AG09319 (cell line): Measurements from ENCODE around the gene FGGY.
"Not testable (repeated sequence)": the region's sequence is repeated elsewhere in the genome, so short reads cannot be mapped to it uniquely, and the experiment has no call there.

ENCODE experiments used
- DNase-seq: peaks from one replicate; pipeline ENCODE4 v3.0.0-alpha.2; 2010; ENCODE audit warnings: low read depth; ENCODE audit errors: extremely low read depth
- CTCF ChIP-seq: IDR thresholded peaks from 2 replicates; pipeline ENCODE4 v1.5.1; 2011; ENCODE audit warnings: low read depth, mild to moderate bottlenecking, inconsistent platforms, low read length, moderate library complexity

FGGY gene

GRCh38 chr1:59530119-59530518, 233.2 kb downstream of the FGGY start:
- no peak for DNase-seq

GRCh38 chr1:59532102-59532501, 235.2 kb downstream of the FGGY start:
- TF ChIP-seq CTCF: no peak
- DNase-seq: no peak

More at GRCh38 chr1:59530119-59530518, 233.2 kb downstream of the FGGY start:
- TF ChIP-seq CTCF: no peak

GRCh38 chr1:59538476-59538875, 241.6 kb downstream of the FGGY start:
- not testable (repeated sequence) for DNase-seq

- no peak for TF ChIP-seq CTCF
- no peak for DNase-seq
These were observed 243.2 kb downstream of the FGGY start for GRCh38 chr1:59539961-59540681.

- no peak for DNase-seq
- TF ChIP-seq CTCF: no peak
These were observed 244.3 kb downstream of the FGGY start for GRCh38 chr1:59541161-59541560.

GRCh38 chr1:59541891-59542290, 245.0 kb downstream of the FGGY start:
- TF ChIP-seq CTCF: no peak
- DNase-seq: no peak

- no peak for TF ChIP-seq CTCF
- DNase-seq: no peak
These were observed 246.3 kb downstream of the FGGY start for GRCh38 chr1:59543211-59543668.
